Fibroblast of mammary gland (primary cell): ENCODE data around the gene PATJ.
"Not testable (repeated sequence)": the region's sequence is repeated elsewhere in the genome, so short reads cannot be mapped to it uniquely, and the experiment has no call there.

Experiments used
- DNase-seq: peaks from one replicate; pipeline ENCODE4 v3.0.0-alpha.2; 2010; ENCODE audit warnings: low read depth
- H3K4me3 ChIP-seq: 2 replicates; pipeline ENCODE4 v1.5.1; 2011; ENCODE audit warnings: low read depth, mild to moderate bottlenecking, low read length, moderate library complexity; ENCODE audit not compliant: control insufficient read depth
- CTCF ChIP-seq: conservative IDR thresholded peaks from 2 replicates; pipeline ENCODE4 v1.5.1; 2011; ENCODE audit warnings: low read depth, low read length, inconsistent platforms; ENCODE audit not compliant: control insufficient read depth, insufficient read depth

The PATJ gene

GRCh38 chr1:61865646-61866220, 123.5 kb downstream of the PATJ start:
- no peak for TF ChIP-seq CTCF
- DNase-seq = no peak
- no peak overlapping the region for H3K4me3 ChIP-seq

GRCh38 chr1:61869691-61870109, 127.4 kb downstream of the PATJ start:
- DNase-seq = no peak
- no peak for TF ChIP-seq CTCF
- no peak overlapping the region for H3K4me3 ChIP-seq

DNA sequence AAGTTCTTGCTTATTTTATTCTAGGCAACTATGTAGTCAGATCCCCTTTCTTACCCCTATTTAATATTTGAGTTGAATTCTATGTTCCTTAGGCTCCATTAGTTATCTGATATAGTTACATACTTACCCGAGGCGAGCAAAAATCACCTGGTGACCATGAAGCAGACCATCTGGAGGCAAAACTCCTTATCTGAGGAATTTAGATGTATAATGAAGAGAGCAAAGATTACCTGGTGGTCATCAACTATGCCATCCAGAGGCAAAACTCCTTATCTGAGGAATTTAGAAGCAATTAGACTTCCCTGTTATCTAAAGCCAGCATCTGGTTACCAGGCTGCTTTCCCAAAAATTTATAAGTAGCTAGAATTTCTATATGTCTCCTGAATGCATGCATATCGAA, 129.9 kb downstream of the PATJ start:
- DNase-seq = no peak
- no peak overlapping the region for H3K4me3 ChIP-seq
- no peak for TF ChIP-seq CTCF

DNA sequence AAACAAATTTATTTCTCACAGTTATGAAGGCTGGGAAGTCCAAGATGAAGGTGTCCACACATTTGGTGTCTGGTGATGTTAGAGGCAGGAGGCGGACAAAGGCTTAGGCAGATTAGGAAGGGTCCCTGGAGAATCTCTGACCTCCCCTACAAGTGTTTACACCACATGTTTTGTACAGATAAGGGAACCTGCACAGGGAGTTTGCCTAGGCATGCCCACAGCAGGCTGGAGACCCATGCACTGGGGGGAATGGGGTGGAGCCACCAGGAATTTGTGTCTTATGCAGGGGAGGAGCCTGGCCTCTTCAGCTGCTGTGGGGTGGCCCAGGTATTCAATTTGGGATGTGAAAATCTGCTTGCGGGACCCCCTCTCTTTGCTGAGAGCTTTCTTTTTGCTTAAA, 131.3 kb downstream of the PATJ start:
- DNase-seq = no peak
- no peak overlapping the region for H3K4me3 ChIP-seq
- TF ChIP-seq CTCF = no peak

DNA sequence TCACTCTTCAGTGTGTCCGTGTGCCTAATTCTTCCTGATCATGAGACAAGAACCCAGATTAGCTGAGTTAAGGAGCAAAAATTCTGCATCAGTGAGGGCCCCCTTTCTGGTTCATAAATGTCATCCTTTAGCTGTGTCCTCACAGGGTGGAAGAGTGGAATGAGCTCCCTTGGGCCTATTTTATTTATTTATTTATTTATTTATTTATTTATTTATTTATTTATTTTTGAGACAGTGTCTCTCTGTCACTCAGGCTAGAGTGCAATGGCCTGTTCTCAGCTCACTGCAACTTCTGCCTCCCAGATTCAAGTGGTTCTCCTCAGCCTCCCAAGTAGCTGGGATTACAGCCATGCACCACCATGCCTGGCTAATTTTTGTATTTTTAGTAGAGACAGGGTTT, 131.7 kb downstream of the PATJ start:
- no peak for DNase-seq
- no peak for TF ChIP-seq CTCF
- H3K4me3 ChIP-seq = no peak overlapping the region

- no peak for TF ChIP-seq CTCF
- DNase-seq = no peak
- no peak overlapping the region for H3K4me3 ChIP-seq
Observed at GRCh38 chr1:61875198-61875597, 132.9 kb downstream of the PATJ start.

GRCh38 chr1:61879887-61880474, 137.7 kb downstream of the PATJ start:
- DNase-seq, H3K4me3 ChIP-seq: not testable (repeated sequence)
